Hepatocyte (in vitro differentiated cells): ENCODE results near the gene FAM234A.

Experiments used
- CTCF ChIP-seq: fragments of 200-600 bp; sonication (generic); IDR thresholded peaks from 2 replicates; pipeline ENCODE4 v1.5.1; 2016; ENCODE audit warnings: antibody characterized with exemption, mild to moderate bottlenecking; ENCODE audit not compliant: poor library complexity
- EZH2phosphoT487 ChIP-seq: fragments of 200-600 bp; sonication (generic); IDR thresholded peaks from one replicate; pipeline ENCODE4 v1.6.1; 2018; ENCODE audit warnings: antibody characterized with exemption, mild to moderate bottlenecking, low read depth, moderate library complexity; ENCODE audit not compliant: unreplicated experiment, severe bottlenecking

- no peak for TF ChIP-seq CTCF
- no peak for TF ChIP-seq EZH2phosphoT487
Observed at GRCh38 chr16:259226-259625, 24.6 kb downstream of the FAM234A start.
